HEK293 (cell line): ENCODE results near the gene UST.
"Not testable (repeated sequence)": the region's sequence is repeated elsewhere in the genome, so short reads cannot be mapped to it uniquely, and the experiment has no call there.

Experiments
- CTCF ChIA-PET: fragments of 350-600 bp; formaldehyde crosslinking; extraction: SDS; loops from one replicate; lab custom pipeline; 2021; ENCODE audit warnings: antibody characterized with exemption; lab: Yijun Ruan, JAX
- POLR2A ChIA-PET: fragments of 300-600 bp; formaldehyde crosslinking; extraction: SDS; loops from one replicate; lab custom pipeline; 2020; ENCODE audit warnings: antibody characterized with exemption, inconsistent platforms; lab: Yijun Ruan, JAX
- H3K27ac ChIP-seq: fragments of 200-500 bp; sonication (Bioruptor generic); 2 replicates; pipeline ENCODE4 v1.5.1; 2014; ENCODE audit warnings: low read depth, low read length, control low read depth, inconsistent platforms; ENCODE audit errors: extremely low read depth
- H3K36me3 ChIP-seq, 2 experiments: fragments of 200-500 bp in 1 of 2; sonication (Bioruptor generic) in 1 of 2; 1 replicate in 1 of 2; 2 replicates in 1 of 2; pipeline ENCODE4 v1.5.1; 2014 to 2017; ENCODE audit warnings: inconsistent platforms in 2 of 2, low read length in 2 of 2; ENCODE audit not compliant: control insufficient read depth in 2 of 2, insufficient read depth in 1 of 2
- H3K4me1 ChIP-seq: fragments of 200-500 bp; sonication (Bioruptor generic); 2 replicates; pipeline ENCODE4 v1.5.1; 2014; ENCODE audit warnings: mild to moderate bottlenecking, low read length, inconsistent platforms; ENCODE audit not compliant: control insufficient read depth, insufficient read depth
- H3K4me3 ChIP-seq: 2 replicates; pipeline ENCODE4 v1.5.1; 2011; ENCODE audit warnings: low read depth, mild to moderate bottlenecking, control low read depth, low read length, moderate library complexity
- H3K9me3 ChIP-seq: fragments of 200-500 bp; sonication (Bioruptor generic); 2 replicates; pipeline ENCODE4 v1.5.1; 2014; ENCODE audit warnings: low read depth, low read length, inconsistent platforms; ENCODE audit not compliant: control insufficient read depth, insufficient read depth
- HOXA7 ChIP-seq: sonication (generic); formaldehyde crosslinking; IDR thresholded peaks from 2 replicates; pipeline ENCODE4 v1.8.1; 2022; ENCODE audit warnings: missing genetic modification reagents, borderline replicate concordance
- IKZF3 ChIP-seq: fragments of 450-650 bp; IDR thresholded peaks from 2 replicates; pipeline ENCODE4 v1.5.0; 2018; ENCODE audit warnings: missing biosample characterization, mild to moderate bottlenecking, missing genetic modification characterization, moderate library complexity
- SALL2 ChIP-seq: fragments of 450-650 bp; formaldehyde crosslinking; IDR thresholded peaks from 2 replicates; pipeline ENCODE4 v1.5.0; 2017; ENCODE audit warnings: missing biosample characterization, mild to moderate bottlenecking, missing genetic modification characterization, borderline replicate concordance
- SETDB1 ChIP-seq: IDR thresholded peaks from one replicate; pipeline ENCODE4 v1.6.1; 2017; ENCODE audit warnings: mild to moderate bottlenecking, low read length, moderate library complexity, mixed read lengths; ENCODE audit not compliant: insufficient read length
- ZBTB17 ChIP-seq: fragments of 450-650 bp; formaldehyde crosslinking; IDR thresholded peaks from 2 replicates; pipeline ENCODE4 v1.5.1; 2016; ENCODE audit warnings: missing biosample characterization, missing genetic modification characterization
- ZBTB6 ChIP-seq: fragments of 450-650 bp; formaldehyde crosslinking; IDR thresholded peaks from 2 replicates; pipeline ENCODE4 v1.5.1; 2017; ENCODE audit warnings: missing biosample characterization, missing genetic modification characterization
- ZNF112 ChIP-seq: fragments of 450-650 bp; formaldehyde crosslinking; IDR thresholded peaks from 2 replicates; pipeline ENCODE4 v1.5.0; 2017; ENCODE audit warnings: missing biosample characterization, missing genetic modification characterization
- ZNF16 ChIP-seq: fragments of 450-650 bp; formaldehyde crosslinking; IDR thresholded peaks from 2 replicates; pipeline ENCODE4 v1.5.1; 2016; ENCODE audit warnings: low read depth, missing biosample characterization, missing genetic modification characterization
- ZNF19 ChIP-seq: fragments of 450-650 bp; formaldehyde crosslinking; IDR thresholded peaks from 2 replicates; pipeline ENCODE4; 2016; ENCODE audit warnings: missing biosample characterization, missing genetic modification characterization, low read depth
- ZNF2 ChIP-seq: fragments of 450-650 bp; formaldehyde crosslinking; IDR thresholded peaks from 2 replicates; pipeline ENCODE4 v1.5.1; 2016; ENCODE audit warnings: missing biosample characterization, missing genetic modification characterization
- ZNF202 ChIP-seq: fragments of 450-650 bp; formaldehyde crosslinking; IDR thresholded peaks from 2 replicates; pipeline ENCODE4 v1.5.1; 2016; ENCODE audit warnings: missing biosample characterization, missing genetic modification characterization, borderline replicate concordance
- ZNF311 ChIP-seq: fragments of 450-650 bp; formaldehyde crosslinking; IDR thresholded peaks from 2 replicates; pipeline ENCODE4 v1.5.1; 2017; ENCODE audit warnings: missing biosample characterization, missing genetic modification characterization, borderline replicate concordance
- ZNF404 ChIP-seq: fragments of 450-650 bp; formaldehyde crosslinking; IDR thresholded peaks from 2 replicates; pipeline ENCODE4 v1.5.1; 2017; ENCODE audit warnings: missing biosample characterization, missing genetic modification characterization
- ZNF433 ChIP-seq: fragments of 450-650 bp; formaldehyde crosslinking; IDR thresholded peaks from 2 replicates; pipeline ENCODE4 v1.5.1; 2016; ENCODE audit warnings: missing biosample characterization, missing genetic modification characterization, low read depth
- ZNF449 ChIP-seq: fragments of 450-650 bp; formaldehyde crosslinking; IDR thresholded peaks from 2 replicates; pipeline ENCODE4 v1.5.1; 2017; ENCODE audit warnings: missing biosample characterization, mild to moderate bottlenecking, missing genetic modification characterization, moderate library complexity
- ZNF518A ChIP-seq: fragments of 450-650 bp; formaldehyde crosslinking; conservative IDR thresholded peaks from 2 replicates; pipeline ENCODE4 v1.5.1; 2016; ENCODE audit warnings: low read depth, missing biosample characterization, missing genetic modification characterization
- ZNF624 ChIP-seq: fragments of 450-650 bp; formaldehyde crosslinking; IDR thresholded peaks from 2 replicates; pipeline ENCODE4 v1.5.1; 2017; ENCODE audit warnings: missing biosample characterization, missing genetic modification characterization
- ZNF639 ChIP-seq: fragments of 450-650 bp; formaldehyde crosslinking; IDR thresholded peaks from 2 replicates; pipeline ENCODE4 v1.5.1; 2016; ENCODE audit warnings: missing biosample characterization, missing genetic modification characterization
- ZNF654 ChIP-seq: fragments of 450-650 bp; formaldehyde crosslinking; IDR thresholded peaks from 2 replicates; pipeline ENCODE4 v1.5.1; 2016; ENCODE audit warnings: low read depth, missing biosample characterization, missing genetic modification characterization
- ZNF776 ChIP-seq: fragments of 450-650 bp; formaldehyde crosslinking; IDR thresholded peaks from 2 replicates; pipeline ENCODE4 v1.5.0; 2017; ENCODE audit warnings: missing biosample characterization, missing genetic modification characterization, borderline replicate concordance
- ZNF837 ChIP-seq: fragments of 450-650 bp; formaldehyde crosslinking; IDR thresholded peaks from 2 replicates; pipeline ENCODE4 v1.5.1; 2016; ENCODE audit warnings: missing biosample characterization, missing genetic modification characterization

The UST gene

GRCh38 chr6:148956163-148956562 lies 209.3 kb downstream of the UST start:
- CTCF ChIA-PET: interaction anchor here (0.9 kb wide), 1 partner anchor 72 kb away, joined by 3 read pairs; no protein-coding TSS in a partner anchor

GRCh38 chr6:148957752-148958151 lies 210.9 kb downstream of the UST start:
- peaks cover 0 to 6% of the 10 kb centered on the region in 2 experiments; a peak in 1 of 3 replicates for H3K36me3 ChIP-seq
- no peak overlapping the region for H3K27ac ChIP-seq
- CTCF ChIA-PET: interaction anchor here (0.6 to 2.6 kb wide), 6 partner anchors 9 to 398 kb away, joined by 3 to 19 read pairs (median 4); no protein-coding TSS in a partner anchor
- no peak overlapping the region for H3K4me3 ChIP-seq
- no peaks in the 10 kb centered on the region; the same call in 1 of the 2 replicates for H3K9me3 ChIP-seq
- TF ChIP-seq SALL2 (tag by site-specific recombination) (no peak), ZNF654 (no peak), ZNF19 (no peak), IKZF3 (tag by site-specific recombination) (no peak), ZNF202 (no peak), ZNF518A (tag by site-specific recombination) (no peak), ZNF311 (tag by site-specific recombination) (no peak), ZNF639 (tag by site-specific recombination) (no peak), ZNF16 (no peak), ZNF776 (tag by site-specific recombination) (no peak), ZNF837 (tag by site-specific recombination) (no peak), ZBTB17 (tag by site-specific recombination) (no peak), ZNF449 (no peak), ZNF2 (tag by site-specific recombination) (no peak), ZNF404 (tag by site-specific recombination) (no peak), ZNF624 (no peak), ZNF112 (no peak), ZNF433 (no peak), HOXA7 (CRISPR knock-in tag) (no peak), ZBTB6 (no peak)
- TF ChIP-seq, all 188 proteins: peak for 0
- POLR2A ChIA-PET: interaction anchor here (0.6 kb wide), 1 partner anchor 696 kb away, joined by 3 read pairs; no protein-coding TSS in a partner anchor
- no peaks in the 10 kb centered on the region; the same call in 1 of the 2 replicates for H3K4me1 ChIP-seq

More at GRCh38 chr6:148956163-148956562, 209.3 kb downstream of the UST start:
- POLR2A ChIA-PET, H3K27ac ChIP-seq, H3K4me3 ChIP-seq, H3K9me3 ChIP-seq, H3K36me3 ChIP-seq: not testable (repeated sequence)
- TF ChIP-seq SETDB1: peak; percentile 61
- peaks cover 11% of the 10 kb centered on the region for H3K4me1 ChIP-seq
